Colon (tissue), 2 donors: ENCODE measurements around the gene GLS.
"Not testable (repeated sequence)": the region's sequence is repeated elsewhere in the genome, so short reads cannot be mapped to it uniquely, and the experiment has no call there.

Source experiments
- FAIRE-seq: peaks from 2 replicates; lab custom pipeline; 2012; peaks lifted over from hg19 to GRCh38; lab: Jason Lieb, UNC
- donor health status: control.
- donor health status: control.

GLS gene

DNA sequence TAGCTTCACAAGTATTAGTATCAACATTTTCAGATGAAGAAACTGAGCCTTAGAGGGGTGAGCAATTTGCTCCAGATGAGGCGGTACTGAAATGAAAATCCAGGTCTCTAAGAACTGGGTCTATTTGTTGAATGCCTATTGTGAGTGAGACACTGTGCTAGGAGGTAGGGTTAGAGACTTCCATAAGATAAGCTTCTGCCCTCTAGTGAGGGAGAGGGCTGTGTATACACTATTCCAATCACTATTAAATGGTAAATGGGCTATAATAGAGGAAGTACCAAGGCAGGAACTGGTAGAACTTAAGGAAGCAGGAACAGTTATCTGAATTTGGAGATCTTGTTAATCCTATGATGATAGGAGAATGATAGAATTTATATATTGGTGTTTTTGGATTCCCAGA, 23.6 kb upstream of the GLS start:
- FAIRE-seq, result no peak

DNA sequence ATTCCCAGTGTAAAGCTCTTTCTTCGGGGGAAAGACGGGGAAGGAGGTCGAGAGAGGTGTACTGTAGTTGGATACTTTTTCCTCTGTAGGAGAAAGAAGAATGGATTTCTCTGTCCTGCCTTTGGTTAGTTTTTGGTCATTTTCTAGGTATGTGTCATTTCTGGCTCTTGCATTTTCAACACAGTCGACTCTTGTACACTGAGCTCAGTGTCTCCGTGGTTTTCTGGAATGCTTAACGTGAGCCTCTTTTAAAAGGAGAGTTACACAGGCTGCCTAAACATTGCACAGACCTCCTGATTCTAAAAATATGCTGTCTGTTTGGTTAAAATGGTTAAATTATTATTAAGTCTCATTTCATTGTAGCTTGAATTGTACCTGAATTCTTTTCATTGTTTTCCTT, 21.8 kb upstream of the GLS start:
- no peak for FAIRE-seq

DNA sequence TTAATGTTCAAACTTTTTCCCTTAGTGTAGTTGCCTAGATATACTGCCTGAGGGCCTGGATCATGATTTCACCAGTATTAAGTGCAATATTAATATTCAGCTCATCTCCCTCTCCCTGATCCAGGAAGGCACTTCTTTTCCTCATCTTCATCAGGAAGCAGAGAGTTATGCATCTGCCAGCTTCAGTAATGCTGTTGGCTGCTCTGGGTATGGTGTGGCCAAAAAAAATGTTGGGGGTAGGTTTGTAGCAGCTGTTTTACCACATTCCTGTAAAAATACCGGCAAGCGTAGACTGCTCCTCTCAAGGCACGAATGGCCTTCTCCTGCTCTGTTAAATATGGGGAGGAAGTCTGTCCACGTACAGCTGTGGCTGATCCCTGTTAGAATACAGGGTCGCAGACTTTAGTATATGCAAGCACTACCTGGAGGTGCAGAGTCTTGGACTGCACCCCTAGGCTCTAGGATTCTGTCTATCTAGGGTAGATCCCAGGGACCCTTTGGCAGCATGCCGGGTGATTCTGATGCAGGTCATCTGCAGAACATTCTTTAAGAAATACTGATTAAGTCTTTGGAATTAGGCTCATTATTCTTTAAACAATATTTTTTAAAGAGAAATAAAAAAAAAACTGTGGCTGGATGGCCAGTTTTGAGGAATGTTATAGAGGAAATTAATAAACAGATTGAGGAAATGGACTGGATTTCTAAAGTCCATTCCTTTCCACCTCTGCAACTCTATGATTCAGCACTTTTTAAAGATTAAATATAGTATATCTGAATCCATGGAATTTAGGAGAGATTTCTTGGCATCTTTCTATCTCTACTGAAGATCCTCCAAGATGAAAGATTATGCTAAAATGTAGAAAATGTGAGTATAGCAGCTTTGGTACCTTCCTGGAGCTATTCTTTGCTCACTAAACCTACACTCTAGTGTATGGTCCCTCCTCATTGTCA, 21.0 kb upstream of the GLS start:
- FAIRE-seq, result no peak

DNA sequence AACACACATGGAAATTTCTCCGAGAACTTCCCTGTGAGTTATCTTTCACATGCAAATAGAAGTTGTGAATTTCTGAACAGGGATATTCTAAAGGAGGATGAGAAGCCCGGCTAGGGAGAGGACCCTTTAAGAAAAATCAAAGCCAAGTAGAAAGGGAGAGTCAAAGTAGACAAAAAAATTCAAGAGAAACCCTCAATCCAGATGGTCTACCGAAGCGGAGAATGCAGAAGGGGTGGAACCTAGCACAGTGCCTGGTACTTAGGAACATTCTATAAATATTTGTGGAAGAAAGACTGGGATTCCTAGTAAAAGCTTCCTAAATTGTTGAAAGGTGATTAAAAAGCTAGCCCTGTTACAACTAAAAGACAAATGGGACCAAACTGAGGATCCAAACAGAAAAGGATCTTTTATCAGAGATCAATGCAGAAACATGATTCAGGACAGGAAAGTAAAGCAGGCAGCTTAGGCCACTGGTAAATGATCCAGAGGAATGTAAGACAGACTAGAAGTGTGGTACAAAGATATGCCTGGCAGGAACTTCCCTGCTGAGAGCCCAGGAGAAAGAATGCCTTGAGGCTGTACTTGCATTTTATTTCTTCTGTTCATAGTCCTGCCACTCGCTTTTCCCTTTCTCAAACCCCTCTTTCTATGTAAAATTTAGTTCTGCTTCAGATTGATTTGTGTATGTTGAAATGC, 19.5 kb upstream of the GLS start:
- no peak for FAIRE-seq

- not testable (repeated sequence) for FAIRE-seq
Observed at GRCh38 chr2:190862128-190862527, 18.5 kb upstream of the GLS start.

- FAIRE-seq, result no peak
Observed at GRCh38 chr2:190862571-190862991, 18.0 kb upstream of the GLS start.

DNA sequence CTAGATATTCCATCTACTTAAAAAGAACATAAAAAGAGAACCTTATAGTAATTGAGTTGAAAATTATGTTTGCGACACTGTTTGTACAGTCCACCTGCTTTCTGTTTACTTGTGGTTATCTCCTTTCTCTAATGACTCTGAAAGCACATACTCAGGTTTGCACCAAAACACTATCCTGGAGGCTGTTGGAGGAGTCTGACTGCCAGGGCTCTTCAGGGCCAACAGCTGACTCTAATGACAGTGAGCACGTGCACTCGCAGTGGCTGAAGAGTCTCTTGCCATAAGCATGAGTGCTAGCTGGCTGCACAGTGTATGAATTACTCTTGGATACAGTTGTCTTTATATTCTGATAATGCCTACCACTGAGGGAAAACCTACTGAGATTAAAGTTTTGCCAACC, 16.7 kb upstream of the GLS start:
- FAIRE-seq, result no peak

DNA sequence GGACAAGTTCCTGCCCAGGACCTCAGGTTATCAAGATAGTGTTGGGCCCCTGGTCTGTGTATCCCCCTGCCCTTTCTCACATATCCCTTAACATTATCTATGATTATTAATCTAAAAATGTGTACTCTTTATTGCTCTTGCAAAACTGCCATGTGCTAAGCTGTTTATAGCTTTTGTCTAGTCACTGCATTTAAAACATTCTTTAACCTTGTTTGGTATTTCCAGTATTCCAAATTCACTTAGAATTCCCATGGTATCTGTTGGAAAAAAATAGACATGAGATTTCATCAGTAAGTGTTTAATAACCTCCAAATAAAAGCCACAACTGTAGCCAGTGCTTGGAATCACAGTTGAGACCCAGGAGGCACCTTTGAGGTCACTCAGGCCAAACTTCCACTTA, 16.2 kb upstream of the GLS start:
- no peak for FAIRE-seq

DNA sequence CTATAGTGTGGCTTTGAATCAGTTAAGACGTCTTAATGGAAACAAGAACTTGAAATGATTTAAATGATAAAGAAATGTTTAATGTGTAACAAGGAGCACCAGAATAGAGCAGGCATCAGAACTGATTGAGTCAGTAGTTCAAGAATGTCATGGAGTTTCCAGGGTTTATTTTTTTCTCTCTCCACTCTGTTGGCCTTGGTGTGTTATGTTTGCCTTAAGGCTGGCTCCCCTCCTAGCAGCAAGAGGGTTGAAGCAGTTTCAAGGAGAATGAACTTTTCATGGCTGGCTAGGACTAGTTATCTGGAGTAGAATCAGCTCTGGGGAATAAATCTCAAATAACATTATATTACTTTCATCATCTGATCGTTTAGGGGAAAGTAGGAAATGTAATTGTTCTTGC, 13.4 kb upstream of the GLS start:
- no peak for FAIRE-seq

GRCh38 chr2:190867832-190868231, 12.8 kb upstream of the GLS start:
- FAIRE-seq, result no peak

DNA sequence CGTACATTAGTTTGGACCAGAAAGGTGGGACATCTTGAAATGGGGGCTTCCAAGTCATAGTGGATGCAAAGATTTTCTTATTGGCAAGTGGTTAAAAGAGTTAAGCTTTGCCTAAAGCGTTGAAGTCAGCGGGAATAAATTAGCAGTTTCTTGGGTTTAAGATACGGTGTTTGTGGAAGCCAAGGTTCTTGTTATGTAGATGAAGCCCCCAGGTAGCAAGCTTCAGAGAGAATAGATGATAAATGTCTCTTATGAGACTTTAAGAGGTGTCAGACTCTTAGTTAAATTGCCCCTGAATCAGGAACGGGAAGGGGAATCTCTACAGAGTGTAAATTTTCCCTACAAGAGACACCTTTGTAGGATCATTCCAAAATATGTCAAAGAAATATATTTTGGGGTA, 10.9 kb upstream of the GLS start:
- FAIRE-seq, result no peak

- not testable (repeated sequence) for FAIRE-seq
Observed at GRCh38 chr2:190873451-190873850, 7.2 kb upstream of the GLS start.

GRCh38 chr2:190875891-190876290, 4.7 kb upstream of the GLS start:
- FAIRE-seq, result no peak

DNA sequence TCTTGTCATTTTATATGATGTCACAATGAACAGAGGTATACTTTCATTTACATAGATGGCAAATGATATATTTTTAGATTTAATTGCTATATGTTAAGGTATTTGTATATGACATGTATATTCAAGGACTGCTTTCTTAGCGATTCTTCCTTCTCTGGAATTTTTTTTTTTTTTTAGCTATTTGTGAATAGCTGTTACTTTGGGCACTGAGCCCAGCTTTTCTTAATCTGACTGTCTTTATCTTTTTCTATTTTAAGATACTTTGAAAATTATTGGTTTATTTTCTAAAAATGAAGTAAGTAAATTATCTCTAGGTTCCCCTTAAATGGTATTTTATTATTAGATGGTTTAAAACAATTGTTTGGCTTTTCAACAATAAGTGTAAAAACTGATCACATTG, 4.0 kb upstream of the GLS start:
- no peak for FAIRE-seq

- FAIRE-seq, result no peak
Observed at GRCh38 chr2:190877436-190877835, 3.2 kb upstream of the GLS start.

GRCh38 chr2:190879474-190880377, 895 bp upstream of the GLS start:
- no peak for FAIRE-seq

DNA sequence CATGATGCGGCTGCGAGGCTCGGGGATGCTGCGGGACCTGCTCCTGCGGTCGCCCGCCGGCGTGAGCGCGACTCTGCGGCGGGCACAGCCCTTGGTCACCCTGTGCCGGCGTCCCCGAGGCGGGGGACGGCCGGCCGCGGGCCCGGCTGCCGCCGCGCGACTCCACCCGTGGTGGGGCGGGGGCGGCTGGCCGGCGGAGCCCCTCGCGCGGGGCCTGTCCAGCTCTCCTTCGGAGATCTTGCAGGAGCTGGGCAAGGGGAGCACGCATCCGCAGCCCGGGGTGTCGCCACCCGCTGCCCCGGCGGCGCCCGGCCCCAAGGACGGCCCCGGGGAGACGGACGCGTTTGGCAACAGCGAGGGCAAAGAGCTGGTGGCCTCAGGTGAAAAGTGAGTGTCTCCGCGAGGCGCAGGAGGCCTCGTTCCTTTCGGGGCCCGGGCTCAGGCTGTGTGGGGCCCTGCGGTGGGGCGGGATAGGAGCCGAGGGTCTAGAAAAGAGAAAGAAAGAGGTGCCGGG, 520 bp downstream of the GLS start:
- FAIRE-seq, result no peak

GRCh38 chr2:190881598-190882410, 1.2 kb downstream of the GLS start:
- FAIRE-seq, result no peak

DNA sequence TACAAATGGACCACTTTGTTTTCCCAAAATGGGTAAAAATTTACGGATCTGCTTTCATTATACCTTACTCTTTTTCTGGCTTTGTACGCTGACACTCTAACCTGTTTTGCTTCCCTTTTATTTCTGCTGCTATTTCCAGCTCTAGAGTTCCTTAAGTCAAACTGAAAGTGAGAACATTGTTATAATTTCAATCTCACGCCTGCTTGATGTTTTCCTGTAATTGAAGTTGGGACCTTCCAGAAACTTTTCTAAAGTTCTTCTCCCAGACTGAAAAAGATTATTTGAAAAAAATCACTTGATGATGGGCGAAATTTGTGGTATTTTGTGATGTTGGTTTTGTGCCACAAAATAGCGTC, 1.8 kb downstream of the GLS start:
- peak; percentile 43 for FAIRE-seq

- no peak for FAIRE-seq
Observed at GRCh38 chr2:190882856-190883582, 2.4 kb downstream of the GLS start.

DNA sequence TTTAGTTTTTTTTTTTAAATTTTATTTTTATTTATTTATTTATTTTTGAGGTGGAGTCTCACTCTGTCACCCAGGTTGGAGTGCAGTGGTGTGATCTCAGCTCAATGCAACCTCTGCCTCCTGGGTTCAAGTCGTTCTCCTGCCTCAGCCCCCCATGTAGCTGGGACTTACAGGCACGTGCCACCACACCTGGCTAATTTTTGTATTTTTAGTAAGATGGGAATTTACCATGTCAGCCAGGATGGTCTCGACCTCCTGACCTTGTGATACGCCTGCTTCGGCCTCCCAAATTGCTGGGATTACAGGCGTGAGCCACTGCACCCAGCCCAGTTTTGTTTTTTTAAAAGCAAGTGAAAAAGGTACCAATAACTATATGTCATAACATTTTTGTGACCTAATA, 5.2 kb downstream of the GLS start:
- not testable (repeated sequence) for FAIRE-seq
